Right forelimb (tissue), 1 donor: Measurements from ENCODE around the gene TYROBP.
"Not testable (repeated sequence)": the region's sequence is repeated elsewhere in the genome, so short reads cannot be mapped to it uniquely, and the experiment has no call there.

Experiments used
- DNase-seq: peaks from one replicate; pipeline ENCODE4 v3.0.0-alpha.2; 2018

TYROBP gene

GRCh38 chr19:35931161-35931873, 23.2 kb upstream of the TYROBP start:
- DNase-seq, result peak; percentile 99

DNA sequence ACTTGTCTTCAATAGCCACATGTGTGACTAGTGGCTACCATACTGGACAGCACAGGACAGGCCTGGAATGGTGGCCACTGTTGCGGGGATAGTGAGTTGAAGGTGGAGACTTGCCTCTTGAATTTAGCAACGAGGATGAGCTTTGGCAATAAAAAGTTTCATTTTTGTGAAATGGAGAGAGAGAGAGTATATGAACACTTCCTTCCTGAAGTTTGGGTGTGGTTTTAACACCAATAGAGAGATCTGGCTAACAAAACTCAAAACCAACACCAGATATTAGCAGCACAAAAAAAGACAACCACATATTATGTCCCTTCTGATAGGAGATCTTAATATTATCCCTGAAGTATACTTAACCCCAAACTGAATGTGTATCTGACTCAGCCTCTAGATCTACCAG, 21.8 kb upstream of the TYROBP start:
- DNase-seq, result no peak

DNA sequence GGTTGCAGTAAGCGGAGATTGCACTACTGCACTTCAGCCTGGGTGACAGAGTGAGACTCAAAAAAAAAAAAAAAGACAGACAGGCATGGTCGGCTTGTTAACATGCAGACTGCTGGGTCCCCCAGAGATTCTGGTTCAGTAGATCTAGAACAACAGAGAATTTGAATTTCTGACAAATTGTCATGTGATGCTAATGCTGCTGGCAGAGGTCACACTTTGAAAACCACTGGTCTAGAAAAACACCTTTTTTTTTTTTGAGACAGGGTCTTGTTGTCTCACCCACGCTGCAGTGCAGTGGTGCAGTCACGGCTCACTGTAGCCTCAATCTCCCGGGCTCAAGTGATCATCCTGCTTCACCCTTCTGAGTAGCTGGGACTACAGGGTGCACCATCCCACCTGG, 20.4 kb upstream of the TYROBP start:
- DNase-seq, result no peak

- DNase-seq, result no peak
These were observed 17.4 kb upstream of the TYROBP start for GRCh38 chr19:35925501-35925900.

DNA sequence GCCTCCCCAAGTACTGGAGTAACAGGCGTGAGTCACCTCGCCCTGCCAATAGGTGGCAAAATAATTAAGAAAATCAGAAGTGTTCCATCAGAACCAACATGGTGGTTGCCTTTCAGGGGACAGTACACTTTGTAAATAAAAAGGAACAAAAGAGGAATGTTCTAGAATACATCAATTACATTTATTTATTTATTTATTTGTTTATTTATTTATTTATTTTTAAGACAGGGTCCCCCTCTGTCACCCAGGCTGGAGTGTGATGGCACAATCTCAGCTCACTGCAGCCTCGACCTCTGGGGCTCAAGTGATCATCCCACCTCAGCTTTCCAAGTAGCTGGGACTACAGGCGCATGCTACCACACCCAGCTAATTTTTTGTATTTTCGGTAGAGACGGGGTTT, 12.9 kb upstream of the TYROBP start:
- no peak for DNase-seq

DNA sequence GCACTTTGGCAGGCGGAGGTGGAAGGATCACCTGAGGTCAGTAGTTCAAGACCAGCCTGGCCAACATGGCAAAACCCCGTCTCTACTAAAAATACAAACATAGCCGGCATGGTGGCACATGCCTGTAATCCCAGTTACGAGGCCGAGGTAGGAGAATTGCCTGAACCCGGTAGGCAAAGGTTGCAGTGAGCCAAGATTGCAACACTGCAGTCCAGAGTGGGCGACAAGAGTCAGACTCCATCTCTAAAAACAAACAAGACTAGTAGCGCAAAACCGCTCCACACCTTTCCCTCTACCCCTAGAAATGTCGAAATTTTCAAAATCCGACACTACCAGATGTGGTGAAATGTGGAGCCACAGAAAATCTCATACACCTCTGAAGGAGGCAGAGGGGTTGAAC, 11.2 kb upstream of the TYROBP start:
- DNase-seq, result no peak

GRCh38 chr19:35915443-35915842, 7.3 kb upstream of the TYROBP start:
- no peak for DNase-seq

GRCh38 chr19:35913589-35913988, 5.5 kb upstream of the TYROBP start:
- DNase-seq, result no peak

GRCh38 chr19:35911790-35912189, 3.7 kb upstream of the TYROBP start:
- DNase-seq, result no peak

- DNase-seq, result no peak
These were observed 3.1 kb upstream of the TYROBP start for GRCh38 chr19:35911173-35911572.

DNA sequence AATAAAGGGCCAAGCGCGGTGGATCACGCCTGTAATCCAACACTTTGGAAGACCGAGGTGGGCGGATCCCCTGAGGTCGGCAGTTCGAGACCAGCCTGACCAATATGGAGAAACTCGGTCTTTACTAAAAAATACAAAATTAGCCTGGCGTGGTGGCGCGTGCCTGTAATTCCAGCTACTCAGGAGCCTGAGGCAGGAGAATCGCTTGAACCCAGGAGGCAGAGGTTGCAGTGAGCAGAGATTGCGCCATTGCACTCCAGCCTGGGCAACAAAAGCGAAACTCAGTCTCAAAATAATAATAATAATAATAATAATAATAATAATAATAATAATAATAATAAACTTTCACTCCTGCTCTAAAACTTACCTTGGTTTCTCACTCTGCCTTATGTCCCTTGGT, 2.3 kb upstream of the TYROBP start:
- not testable (repeated sequence) for DNase-seq

DNA sequence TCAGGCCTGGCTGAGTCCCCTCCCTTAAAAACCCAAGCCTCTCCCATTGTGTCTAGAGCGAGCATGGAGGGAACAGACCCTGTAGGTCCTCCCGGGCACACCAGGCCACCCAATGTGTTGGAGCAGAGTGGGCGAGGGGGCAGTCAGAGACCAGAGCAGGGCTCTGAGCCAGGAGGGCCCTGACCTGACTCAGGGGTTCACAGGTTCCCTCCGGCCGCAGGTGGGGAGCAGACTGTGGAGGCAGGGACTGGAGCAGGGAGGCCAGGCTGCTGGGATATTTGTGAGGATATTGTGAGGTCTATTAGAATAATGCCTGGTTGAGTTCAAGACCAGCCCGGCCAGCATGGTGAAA, 1.6 kb upstream of the TYROBP start:
- no peak for DNase-seq

DNA sequence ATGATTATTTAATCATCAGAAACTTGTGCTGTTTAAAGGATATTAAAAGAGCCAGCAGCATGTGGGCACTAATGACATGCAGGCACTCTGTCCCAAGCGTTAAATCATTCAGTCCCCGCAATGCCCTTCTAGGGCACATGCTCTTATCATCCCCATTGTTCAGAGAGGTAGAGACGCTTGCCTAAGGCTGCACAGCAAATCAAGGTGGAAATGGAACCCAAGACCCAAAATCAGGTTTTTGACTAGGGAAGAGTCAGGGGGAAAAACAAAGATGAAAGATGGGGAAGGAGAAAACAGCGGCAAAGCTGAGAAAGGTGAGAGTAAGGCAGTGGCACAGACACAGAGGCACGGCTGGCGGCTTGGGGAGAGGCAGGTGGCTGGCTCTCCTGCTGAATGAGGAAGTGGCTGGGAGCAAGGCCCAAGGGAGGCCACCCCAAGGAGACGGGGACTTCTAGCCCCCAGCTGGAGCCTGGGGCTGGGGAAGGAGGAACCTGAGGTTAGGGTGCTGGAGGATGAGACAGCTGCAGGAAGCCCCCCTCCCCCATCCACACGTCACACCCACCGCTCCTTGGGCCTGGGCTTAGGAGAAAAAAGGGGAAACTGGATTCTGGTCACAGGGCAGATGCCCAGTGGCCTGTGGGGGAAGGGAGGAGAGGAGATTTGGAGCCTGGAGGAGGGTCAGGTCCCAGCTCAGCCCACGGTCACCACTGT, 1.0 kb upstream of the TYROBP start:
- DNase-seq, result peak; percentile 56

DNA sequence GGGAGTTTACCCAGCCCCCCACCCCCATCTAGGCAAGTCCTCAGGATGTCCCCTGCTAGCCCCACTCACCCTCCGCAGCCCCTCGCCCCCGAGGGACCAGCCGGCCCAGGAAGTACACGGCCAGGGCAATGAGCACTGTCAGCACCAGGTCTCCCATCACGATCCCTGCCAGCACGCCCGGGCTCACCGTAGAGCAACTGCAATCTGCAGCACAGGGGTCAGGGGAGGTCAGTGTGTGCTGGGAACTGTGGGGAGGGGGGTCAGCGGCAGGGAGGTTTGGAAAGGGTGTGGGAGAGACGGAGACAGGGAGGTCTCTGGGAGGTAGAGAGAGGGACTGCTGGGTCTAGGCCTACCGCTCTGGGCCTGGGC, 734 bp downstream of the TYROBP start:
- no peak for DNase-seq

DNA sequence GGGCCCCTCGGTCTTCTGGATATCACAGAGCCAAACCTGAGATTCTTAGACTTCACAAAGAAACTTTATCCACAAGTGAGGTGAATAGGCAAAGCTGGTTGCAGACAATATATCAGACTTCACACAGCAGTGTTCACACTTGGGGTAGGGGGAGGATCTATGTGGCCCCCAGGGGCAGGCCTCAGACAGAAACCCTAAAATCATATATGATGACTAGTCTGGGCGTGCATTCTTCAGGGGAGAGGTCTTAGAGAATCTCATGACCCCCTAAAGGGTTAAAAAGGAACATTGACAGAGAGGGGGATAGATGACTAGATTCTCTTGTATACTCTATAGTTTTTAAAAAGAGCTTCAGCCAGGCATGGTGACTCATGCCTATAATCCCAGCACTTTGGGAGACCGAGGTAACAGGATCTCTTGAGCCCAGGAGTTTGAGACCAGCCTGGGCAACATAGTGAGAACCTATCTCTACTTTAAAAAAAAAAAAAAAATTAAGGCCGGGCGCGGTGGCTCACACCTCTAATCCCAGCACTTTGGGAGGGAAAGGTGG, 2.8 kb downstream of the TYROBP start:
- no peak for DNase-seq

GRCh38 chr19:35904311-35905068, 3.6 kb downstream of the TYROBP start:
- DNase-seq, result no peak

DNA sequence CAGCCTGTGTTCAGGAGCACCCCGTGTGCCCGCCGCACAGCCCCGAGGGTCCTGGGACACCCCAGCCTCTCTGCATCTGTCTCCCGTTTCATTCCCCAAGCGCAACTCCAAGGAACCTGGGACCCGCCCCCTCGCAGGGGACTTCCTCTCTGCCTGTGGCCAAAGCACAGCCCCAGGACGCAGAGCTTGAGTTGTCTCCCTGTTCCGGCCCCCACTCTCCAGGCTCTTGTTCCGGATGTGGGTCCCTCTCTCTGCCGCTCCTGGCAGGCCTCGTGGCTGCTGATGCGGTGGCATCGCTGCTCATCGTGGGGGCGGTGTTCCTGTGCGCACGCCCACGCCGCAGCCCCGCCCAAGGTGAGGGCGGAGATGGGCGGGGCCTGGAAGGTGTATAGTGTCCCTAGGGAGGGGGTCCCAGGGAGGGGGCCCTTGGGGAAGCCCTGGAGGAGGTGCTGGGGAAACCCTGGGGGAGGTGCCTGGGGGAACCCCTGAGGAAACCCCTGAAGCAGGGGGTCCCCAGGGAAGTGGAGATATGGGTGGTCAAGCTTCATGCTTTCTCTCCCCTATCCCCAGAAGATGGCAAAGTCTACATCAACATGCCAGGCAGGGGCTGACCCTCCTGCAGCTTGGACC, 4.4 kb downstream of the TYROBP start:
- DNase-seq, result no peak

DNA sequence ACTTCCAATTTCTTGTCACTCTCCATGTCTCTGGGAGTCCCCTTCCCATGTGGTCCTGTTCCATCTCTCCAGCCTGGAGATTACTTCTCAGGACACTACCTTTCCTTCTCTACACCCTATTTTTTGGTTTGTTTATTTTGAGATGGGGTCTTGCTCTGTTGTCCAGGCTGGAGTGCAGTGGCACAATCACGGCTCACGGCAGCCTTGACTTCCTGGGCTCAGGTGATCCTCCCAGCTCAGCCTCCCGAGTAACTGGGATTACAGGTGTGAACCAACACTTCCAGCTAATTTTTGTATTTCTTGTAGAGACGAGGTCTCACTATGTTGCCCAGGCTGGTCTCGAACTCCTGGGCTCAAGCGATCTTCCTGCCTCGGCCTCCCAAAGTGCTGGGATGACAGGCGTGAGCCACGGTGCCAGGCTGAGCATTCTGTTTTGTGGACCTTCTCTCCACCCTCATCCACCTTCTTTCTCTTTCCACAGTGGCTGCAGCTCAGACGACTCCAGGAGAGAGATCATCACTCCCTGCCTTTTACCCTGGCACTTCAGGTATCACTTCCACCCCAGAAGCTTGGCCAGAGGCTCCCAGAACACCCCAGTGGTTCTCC, 5.1 kb downstream of the TYROBP start:
- no peak for DNase-seq

DNA sequence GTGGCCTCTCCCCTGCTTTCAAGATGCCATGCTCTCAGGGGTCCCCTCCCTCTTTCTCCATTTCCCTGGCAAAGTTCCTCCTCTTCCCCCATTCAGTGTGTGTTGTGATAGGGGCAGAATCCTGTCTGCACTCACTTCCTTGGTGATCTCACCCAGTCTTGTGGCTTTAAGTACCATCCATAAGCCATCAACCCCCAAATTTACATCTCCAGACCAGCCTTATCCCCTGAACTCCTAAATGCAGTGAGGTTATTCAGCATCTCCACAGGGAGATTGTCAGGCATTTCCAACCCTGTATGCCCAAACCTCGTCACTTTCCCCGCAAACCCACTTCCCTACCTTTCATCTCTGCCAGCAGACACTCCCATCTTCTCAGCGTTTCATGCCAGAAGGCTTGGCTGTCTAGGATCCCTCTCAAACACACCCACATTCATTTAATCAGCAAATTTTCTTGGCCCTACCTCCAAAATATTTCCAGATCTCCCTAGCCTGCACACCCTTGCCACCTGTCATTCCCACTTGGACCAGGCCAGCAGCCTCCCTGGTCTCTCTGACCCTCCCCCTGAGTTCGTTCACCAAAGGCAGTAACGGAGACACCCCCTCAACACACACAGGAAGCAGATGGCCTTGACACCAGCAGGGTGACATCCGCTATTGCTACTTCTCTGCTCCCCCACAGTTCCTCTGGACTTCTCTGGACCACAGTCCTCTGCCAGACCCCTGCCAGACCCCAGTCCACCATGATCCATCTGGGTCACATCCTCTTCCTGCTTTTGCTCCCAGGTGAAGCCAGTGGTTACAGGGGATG, 6.0 kb downstream of the TYROBP start, which contains the start of gene HCST:
Gene HCST, plus strand, starts transcription at position 676 of the 808 bp plus-strand sequence. Its CDS starts 65 bp downstream, at position 741.
- DNase-seq, result no peak

GRCh38 chr19:35901055-35901644, 6.9 kb downstream of the TYROBP start:
- no peak for DNase-seq

GRCh38 chr19:35899547-35900214, 8.4 kb downstream of the TYROBP start:
- peak; percentile 84 for DNase-seq
